SK-N-SH (cell line): ENCODE results near the gene ENTPD1.

Experiments
- CHD2 ChIP-seq: fragments of 150-350 bp; IDR thresholded peaks from 2 replicates; pipeline ENCODE4 v1.6.1; 2018; ENCODE audit warnings: low read length; ENCODE audit not compliant: partially characterized antibody
- CTCF ChIP-seq: fragments of 200-600 bp; sonication (generic); IDR thresholded peaks from 2 replicates; pipeline ENCODE4 v1.6.1; 2017; ENCODE audit warnings: antibody characterized with exemption, mild to moderate bottlenecking, moderate library complexity
- GATA2 ChIP-seq: sonication (generic); formaldehyde crosslinking; IDR thresholded peaks from 2 replicates; pipeline ENCODE4 v1.5.0; 2020; ENCODE audit warnings: mild to moderate bottlenecking, missing genetic modification reagents
- JUND ChIP-seq: IDR thresholded peaks from 2 replicates; pipeline ENCODE4 v1.4.0; 2012
- MEF2A ChIP-seq: IDR thresholded peaks from 2 replicates; pipeline ENCODE4 v1.4.0; 2012; ENCODE audit warnings: low read depth, borderline replicate concordance
- MXI1 ChIP-seq: IDR thresholded peaks from 2 replicates; pipeline ENCODE4 v1.6.1; 2012; ENCODE audit warnings: mild to moderate bottlenecking, low read depth, low read length, improper control_type of control experiment
- PBX3 ChIP-seq: IDR thresholded peaks from 2 replicates; pipeline ENCODE4; 2012
- POLR2AphosphoS5 ChIP-seq: IDR thresholded peaks from 2 replicates; pipeline ENCODE4 v1.6.1; 2012; ENCODE audit warnings: low read depth, low read length
- REST ChIP-seq: IDR thresholded peaks from 2 replicates; pipeline ENCODE4 v1.6.1; 2012; ENCODE audit warnings: mild to moderate bottlenecking, low read depth, low read length, moderate library complexity
- SIN3A ChIP-seq: IDR thresholded peaks from 2 replicates; pipeline ENCODE4 v1.6.1; 2012; ENCODE audit warnings: low read depth, mild to moderate bottlenecking, low read length, moderate library complexity, borderline replicate concordance
- USF1 ChIP-seq: IDR thresholded peaks from 2 replicates; pipeline ENCODE4 v1.4.0; 2012; ENCODE audit warnings: low read depth, borderline replicate concordance
- USF2 ChIP-seq: fragments of 150-350 bp; IDR thresholded peaks from 2 replicates; pipeline ENCODE4 v1.6.1; 2017; ENCODE audit warnings: antibody characterized with exemption, low read length, low read depth, borderline replicate concordance
- YY1 ChIP-seq: IDR thresholded peaks from 2 replicates; pipeline ENCODE4 v1.4.0; 2012; ENCODE audit warnings: low read depth, mild to moderate bottlenecking

- TF ChIP-seq REST (no peak), CTCF (no peak), POLR2AphosphoS5 (no peak), SIN3A (no peak), USF2 (no peak), CHD2 (no peak), YY1 (no peak), MXI1 (no peak), JUND (no peak), MEF2A (no peak), PBX3 (no peak), USF1 (no peak), GATA2 (CRISPR knock-in tag) (no peak)
Measured at GRCh38 chr10:95867866-95868265, 111.9 kb downstream of the ENTPD1 start.
